UCSD-AML1 (cell line): ENCODE measurements around the gene IL17F.

Source experiments
- DNase-seq: peaks from one replicate; lab custom pipeline; 2025; ENCODE audit not compliant: unreplicated experiment; lab: John Stamatoyannopoulos, UW

The IL17F gene

DNA sequence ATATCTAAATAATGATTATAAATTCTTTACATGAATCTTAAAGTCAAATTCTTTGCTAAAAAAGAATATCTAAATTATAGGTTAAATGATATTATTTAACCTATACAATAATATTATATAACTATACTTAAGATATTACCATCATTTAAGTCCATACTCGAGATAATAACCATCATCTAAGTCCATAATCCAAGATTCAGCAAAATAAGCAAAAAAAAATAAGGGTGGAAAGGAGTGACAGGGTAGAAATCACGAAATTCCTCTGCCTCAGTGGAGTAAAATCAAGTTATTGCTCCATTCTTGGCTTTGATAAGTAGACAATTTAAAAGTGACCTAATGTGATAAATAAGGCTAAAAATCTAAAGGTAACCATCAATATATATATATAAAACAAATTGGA lies 48.4 kb downstream of the IL17F start:
- no peak for DNase-seq

DNA sequence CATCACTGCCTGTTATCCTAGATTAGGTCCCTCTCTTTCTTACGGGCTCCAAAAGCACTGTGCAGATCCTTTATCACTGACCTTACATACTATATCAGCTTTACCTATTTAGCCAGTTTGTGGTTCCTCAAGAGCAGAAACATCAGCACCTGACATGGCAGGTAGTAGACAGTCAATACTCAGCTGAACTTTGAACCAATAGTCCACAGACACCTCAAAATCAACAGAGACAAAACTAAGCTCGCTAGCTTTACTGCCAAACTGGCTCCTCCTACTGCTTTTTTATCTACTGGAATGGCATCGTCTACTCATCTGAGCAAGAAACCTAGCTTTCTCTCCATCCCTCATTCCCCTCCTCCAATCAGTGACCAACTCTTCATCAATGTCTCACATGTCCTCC lies 52.5 kb downstream of the IL17F start:
- DNase-seq: no peak

DNA sequence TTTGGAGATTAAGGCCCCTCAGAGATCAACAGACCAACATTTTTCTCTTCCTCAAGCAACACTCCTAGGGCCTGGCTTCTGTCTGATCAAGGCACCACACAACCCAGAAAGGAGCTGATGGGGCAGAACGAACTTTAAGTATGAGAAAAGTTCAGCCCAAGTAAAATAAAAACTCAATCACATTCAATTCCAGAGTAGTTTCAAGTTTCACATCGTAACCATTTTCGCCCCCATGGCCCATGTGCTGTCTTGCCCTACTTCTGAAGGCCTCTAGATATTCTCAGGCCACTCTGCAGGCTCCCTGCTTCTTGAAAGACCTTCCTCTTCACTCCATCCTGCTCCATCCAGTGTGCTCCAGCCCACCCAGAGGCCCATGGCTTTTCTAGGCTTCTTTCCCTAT lies 53.9 kb downstream of the IL17F start:
- DNase-seq: no peak

DNA sequence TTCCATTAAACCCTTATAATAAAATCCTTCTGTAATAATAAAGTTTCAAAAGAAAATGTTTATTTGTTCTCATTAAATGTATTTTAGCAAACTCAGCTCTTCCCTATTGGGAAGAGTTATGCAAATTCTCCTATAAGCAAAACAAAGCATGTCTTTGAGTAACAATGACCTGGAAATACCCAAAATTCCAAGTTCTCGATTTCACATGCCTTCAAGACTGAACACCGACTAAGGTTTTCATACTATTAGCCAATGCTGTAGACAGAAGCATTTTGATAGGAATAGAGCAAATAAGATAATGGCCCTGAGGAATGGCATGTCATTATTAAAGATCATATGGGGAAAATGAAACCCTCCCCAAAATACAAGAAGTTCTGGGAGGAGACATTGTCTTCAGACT lies 54.3 kb downstream of the IL17F start:
- DNase-seq: no peak

DNA sequence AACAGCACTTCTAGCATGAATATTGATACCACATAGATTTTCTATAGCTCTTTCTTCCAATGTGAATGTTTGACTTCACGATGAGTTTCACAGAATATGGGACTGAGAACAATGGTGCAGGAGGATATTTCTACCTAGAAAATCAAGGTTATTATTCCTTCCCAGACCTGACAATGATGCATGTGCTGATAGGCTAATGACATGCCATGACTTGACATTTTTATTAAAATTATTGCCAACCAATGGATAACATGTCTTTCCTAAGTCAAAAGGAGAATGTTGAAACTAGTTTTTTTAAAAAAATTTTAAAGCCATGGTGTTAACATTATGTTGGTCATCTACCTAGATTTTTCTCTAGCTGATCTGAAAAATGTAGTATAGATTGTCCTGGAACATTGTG lies 57.2 kb downstream of the IL17F start:
- DNase-seq: no peak
